HT1080 (cell line): ENCODE results near the gene ACOT8. TPM values are rescaled to one million over a fixed set of nuclear protein-coding genes. Genes with fewer than 3 reads are reported as not detected.
"Not testable (repeated sequence)": the region's sequence is repeated elsewhere in the genome, so short reads cannot be mapped to it uniquely, and the experiment has no call there.

ENCODE experiments used
- DNase-seq: peaks from one replicate; pipeline ENCODE4 v3.0.0-alpha.2; 2015; ENCODE audit warnings: low read depth
- total RNA-seq: library from RNA; depleted of rRNA; stranded (reverse); fragments of >200 nt; shearing (Covaris generic); gene quantifications from 2 replicates; pipeline ENCODE4 v1.2.3, GENCODE V29; 2014

ACOT8 gene
- total RNA-seq, 1 experiment from 2014 or later = 43.1 TPM

DNA sequence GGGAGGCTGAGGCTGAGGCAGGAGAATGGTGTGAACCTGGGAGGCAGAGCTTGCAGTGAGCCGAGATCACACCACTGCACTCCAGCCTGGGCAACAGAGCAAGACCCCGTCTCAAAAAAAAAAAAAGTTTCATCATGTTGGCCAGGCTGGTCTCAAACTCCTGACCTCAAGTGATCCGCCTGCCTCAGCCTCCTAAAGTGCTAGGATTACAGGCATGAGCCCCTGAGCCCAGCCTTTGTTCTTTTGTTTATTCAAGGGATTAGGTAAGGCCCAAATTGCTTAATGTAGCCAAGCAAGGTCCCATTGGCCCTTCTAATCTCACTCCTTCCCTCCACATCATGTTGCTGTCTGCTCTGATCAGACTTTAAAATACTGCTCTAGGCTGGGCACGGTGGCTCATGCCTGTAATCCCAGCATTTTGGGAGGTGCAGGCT, 27.5 kb downstream of the ACOT8 start:
- DNase-seq = not testable (repeated sequence)

DNA sequence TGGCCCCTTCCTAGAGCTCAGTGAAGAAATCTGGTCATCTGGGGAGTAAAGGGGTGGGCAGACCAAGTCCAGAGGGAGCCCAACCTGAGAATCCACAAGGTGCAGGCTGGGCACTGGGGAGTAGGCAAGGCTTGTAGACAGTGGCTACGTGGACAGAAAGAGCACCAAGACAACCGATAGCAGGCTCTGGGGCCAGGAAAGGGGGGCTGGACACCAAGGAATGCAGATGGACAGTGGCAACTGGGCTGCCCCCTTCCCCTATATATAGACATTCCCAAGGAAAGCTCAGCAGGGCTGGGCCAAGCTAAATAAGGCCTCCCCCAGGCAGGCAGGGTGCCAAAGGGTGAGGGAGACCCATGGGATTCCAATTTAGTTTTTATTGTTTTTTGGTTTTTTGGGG, 28.6 kb downstream of the ACOT8 start:
- DNase-seq = no peak

DNA sequence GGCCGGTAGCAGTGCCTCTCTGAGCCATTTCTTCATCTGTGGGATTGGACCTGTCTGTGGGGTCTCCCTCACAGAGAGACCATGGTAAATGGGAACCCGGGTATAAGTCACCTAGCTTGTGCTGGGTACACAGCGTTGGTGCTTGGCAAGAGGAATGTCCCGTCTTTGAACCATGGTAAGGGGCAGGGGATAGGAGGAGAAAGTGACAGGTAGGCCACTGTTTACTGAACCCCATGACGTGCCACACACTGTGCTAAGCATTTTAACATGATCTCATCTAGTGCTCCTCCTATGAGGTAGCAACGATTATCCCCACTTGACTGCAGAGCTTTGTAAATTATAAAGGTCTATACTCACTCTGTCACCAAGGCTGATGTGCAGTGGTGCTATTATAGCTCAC, 29.5 kb downstream of the ACOT8 start:
- DNase-seq = no peak

DNA sequence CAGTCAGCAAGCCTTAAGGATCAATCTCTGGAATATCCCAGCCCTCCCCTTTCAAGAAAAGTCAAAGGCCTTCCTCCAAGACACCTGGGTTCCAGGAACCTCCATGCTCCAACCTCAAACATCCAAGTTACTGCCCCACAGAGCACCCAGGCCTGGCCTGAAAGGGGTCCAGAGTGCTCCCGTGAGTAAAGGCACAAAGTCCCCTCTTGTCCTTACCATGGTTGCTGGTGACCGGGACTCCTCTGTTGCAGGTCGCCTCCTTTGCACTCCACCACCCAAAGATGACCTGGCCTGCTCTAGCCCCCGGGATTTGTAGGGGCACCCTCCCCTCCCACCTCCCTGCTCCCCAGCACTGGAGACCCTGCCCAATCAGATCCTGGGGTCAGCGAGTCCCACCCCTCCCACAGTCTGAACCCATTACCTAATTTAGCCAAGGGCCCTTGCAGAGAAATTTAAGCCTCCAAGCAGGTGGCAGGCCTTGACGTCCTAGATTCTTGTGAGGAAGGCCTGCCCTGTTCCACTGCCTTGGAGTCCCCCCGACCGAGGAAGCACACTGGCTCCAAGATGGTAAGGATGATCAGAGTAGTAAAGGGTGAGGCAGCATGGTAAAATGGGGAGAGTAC, 30.1 kb downstream of the ACOT8 start, which contains the start of gene TNNC2:
Gene TNNC2 (minus strand): TSS at position 283 of the 623 bp plus-strand sequence. CDS start 64 bp downstream, at position 219.
- no peak for DNase-seq

DNA sequence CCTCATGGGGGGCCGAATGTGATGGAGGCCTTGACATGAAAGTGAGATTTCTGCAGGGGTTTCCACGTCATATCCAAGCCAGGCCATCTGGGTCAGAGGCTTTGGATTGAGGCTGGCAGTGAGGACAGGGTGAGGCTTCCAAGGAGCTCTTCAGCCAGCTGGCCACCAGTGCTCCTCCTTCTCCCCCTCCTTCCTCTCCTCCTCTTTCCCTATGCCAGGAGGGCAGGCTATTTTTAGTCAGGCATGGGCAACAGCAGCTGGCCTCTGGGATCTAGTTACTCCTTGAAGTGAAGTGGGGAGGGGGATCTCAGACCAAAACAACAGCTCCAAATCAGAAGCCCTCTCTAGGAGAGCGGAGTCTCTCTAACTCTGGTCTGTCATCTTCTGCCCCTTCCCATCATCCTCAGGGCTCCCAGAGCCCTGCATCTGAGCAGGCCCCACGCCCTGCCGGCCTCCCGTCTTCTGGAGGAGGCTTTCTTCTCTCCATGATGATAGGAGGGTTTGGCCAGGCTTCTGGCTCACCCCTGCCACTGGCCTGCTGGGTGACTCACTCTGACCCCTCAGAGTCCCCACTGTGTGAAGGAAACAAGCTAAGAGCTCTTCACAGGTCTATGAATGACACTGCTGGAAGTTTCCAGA, 30.7 kb downstream of the ACOT8 start:
- peak; percentile 55 for DNase-seq

DNA sequence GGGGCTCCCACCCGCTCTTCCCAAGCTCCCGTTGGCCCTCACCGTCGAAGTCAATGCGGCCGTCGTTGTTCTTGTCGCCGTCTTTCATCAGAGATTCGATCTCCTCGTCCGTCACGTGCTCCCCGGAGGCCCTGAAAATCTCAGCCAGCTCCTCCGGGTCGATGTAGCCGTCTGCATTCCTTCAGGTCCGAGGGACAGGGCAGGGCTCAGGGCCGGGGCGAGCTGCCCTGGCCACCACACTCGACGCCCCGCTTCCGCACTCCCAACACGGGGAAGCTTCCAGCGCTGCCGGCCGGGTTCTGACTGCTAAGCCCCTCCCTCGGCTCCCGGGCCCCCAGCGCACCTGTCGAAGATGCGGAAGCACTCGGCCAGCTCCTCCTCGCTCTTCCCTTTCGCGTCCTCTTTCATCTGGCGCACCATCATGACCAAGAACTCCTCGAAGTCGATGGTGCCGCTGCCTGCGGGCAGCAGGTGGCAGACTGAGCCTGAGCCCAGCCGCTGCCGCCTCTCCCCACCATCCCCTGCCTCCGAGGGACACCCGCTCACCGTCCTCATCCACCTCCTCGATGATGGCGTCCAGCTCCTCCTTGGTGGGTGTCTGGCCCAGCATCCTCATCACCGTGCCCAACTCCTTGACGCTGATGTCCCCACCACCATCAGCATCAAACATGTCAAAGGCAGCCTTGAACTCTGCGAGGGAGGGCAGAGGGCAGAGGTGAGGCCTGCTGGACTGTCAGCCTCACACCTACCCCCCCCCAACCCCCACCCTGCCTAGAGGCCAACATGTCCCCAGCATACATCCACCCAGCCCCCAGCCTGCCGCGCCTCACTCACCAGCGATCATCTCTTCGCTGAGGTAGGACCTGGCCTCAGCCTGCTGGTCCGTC, 33.0 kb downstream of the ACOT8 start:
- DNase-seq = no peak

DNA sequence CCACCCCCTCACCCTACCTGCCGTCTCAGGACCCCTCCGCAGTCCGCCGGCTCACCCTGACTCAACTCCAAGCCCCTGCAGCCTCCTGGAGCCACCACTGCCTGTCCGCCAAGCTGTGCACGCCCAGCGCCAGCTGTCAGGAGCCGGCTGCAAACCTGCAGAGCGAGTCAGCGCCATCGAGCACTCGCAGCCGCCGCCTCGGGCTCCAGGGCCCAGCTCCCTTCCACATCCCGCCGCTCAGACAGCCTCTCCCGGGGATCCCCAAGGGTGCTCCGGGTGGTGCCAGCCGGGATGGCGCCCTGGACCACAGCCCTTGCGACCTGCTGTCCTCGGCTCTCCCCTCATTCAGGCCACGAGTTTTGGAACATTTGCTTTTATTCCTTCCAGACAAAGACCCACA, 34.3 kb downstream of the ACOT8 start:
- DNase-seq = no peak

DNA sequence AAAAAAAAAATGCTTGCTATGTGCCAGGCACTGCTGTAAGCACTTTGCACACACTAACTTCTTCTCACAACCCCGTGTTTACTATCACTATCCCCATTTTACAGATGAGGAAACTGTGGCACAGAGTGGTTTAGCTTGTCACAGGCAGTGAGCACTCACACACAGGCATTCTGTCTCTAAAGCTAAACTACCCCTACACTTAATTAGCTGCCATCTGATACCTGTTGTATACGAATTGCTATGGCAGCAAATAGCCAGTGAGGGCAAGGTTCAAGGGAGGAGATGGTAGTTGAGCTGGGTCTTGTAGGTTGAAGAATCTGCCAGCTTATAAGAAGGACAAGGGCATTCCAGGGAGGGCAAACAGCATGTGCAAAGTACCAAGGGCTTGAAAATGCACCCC, 35.2 kb downstream of the ACOT8 start:
- no peak for DNase-seq

DNA sequence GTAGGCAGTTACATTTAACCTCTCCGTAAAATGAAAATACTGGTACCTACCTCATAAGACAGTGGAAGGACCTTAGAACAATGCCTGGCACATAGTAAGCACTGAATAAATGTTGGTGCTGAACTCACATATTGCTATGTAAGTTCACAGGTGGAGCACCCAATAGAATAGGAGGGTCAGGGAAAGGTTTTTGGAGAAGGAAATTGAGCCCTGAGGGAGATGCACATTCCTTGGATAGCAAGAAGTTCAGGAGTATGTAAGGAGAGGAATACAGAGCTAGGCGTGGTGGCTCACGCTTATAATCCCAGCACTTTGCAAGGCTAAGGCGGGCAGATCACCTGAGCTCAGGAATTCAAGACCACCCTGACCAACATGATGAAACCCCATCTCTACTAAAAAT, 37.7 kb downstream of the ACOT8 start:
- DNase-seq = no peak

DNA sequence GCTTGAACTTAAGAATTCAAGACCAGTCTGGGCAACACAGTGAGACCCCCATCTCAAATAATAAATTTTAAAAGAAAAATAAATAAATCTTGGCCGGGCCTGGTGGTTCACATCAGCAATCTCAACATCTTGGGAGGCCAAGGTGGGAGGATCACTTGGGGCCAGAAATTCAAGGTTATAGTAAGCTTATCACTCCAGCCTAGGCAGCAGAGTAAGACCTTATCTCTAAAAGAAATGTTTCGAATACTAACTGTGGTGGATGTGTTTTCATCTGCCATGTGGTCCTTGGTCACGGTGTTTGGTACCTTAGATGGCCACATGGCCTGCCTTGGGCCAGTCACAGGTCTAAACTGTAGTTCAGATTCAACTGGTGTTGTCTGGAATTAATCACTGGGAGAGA, 39.0 kb downstream of the ACOT8 start:
- no peak for DNase-seq

DNA sequence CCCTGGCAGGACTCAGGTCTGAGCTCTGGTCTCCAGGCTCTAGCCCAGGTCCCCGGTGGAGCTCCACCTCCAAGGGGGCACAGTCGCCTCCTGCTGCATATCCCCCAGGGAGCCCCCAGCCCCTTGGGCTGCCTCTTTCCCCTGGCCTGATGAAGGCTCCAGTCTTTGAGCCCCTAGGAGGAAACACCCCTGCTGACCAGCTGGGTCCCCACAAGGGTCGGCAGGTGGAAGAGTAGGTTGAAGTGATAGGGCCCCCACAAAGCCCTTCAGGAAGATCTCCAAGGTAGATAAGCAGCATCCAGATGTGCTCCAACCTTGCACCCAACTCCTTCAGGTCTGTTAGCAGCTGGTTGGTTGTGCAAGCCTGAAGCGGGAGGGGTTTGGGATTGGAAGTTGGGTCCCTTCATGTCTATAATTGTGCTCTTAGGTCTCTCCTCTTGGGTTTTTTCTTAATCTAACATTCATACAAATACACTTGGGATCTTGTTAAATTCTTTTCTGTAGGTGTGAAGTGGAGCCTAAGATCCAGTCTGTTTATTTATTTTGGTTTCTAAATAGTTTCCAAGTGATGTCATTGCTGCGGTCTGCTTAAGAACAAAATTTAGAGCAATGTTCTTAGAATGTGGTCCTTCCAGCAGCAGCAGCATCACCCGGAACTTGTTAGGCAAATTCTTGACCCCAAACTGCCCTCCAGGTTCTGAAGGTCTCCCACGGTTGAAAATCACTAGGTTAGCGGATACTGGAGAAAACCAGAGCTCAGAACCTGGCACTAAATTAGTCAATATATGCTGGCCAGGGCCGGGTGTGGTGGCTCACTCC, 39.6 kb downstream of the ACOT8 start:
- peak; percentile 70 for DNase-seq

DNA sequence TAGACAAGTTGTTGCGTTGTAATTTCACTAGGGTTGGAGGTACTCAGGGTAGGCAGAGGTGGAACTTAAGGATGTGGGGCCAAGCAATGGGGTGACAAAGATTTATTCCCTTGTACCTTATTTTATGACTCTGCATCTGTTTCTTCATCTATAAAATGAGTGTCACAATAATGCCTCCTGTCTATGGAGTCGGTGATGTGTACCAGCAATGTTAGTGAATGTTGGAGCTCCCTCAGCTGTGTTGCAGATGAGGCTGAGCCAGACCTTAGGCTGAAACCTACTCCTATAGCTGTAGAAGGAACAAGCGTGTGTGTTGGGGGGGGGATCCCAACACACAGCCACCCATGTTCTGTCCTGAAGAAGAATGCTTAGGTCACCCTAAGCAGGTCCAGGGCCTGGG, 40.2 kb downstream of the ACOT8 start:
- DNase-seq = no peak

DNA sequence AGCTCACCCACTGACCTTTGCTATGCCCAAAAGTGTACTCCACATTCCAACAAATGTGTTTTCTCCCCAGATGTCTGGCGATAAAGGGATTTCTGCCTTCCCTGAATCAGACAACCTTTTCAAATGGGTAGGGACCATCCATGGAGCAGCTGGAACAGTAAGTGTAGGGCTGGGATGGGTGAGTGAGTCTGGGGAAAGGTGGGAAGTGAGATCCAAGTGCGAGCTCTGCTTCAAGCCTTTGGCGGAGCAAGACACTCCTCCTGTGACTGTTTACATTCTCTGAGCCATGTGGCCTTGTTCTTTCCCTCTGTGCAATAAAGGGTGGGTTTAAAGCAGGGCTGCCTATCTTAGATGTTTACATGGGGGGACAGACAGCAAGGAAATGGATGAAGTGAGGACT, 42.9 kb downstream of the ACOT8 start:
- no peak for DNase-seq

DNA sequence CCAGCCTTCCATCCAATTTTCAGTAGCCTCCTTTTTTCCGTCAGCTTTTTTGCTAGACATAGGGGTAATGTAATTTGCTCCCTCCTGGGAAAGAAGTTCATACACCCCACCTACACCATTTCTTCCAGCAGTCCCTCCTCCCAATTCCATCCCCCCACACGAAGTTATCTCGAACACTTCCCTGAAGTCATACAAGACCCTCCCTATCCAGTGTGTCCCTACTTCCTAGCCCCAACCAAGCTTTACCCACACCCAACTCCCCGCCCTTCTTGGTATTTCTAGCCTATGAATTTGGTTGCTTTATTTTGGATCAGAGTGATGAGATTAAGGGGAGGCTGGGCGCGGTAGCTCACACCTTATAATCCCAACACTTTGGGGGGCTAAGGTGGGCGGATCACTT, 43.7 kb downstream of the ACOT8 start:
- DNase-seq = no peak

DNA sequence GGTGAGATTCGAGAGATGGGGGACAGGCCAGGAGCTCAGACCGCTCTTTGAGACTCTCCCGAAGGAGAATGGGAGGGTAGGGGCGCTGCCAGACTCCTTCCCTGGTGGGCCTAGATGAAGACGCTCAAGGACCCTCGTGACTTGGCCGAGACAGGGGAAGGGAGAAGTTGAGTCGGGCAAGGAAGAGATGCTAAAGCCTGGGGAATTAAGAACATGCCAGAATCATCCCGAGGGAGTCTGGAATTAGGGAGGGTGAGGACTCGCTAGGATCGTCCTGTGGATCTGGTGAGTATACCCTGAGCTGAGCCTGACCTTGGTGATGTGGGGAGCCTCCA, 44.2 kb downstream of the ACOT8 start:
- DNase-seq = no peak

DNA sequence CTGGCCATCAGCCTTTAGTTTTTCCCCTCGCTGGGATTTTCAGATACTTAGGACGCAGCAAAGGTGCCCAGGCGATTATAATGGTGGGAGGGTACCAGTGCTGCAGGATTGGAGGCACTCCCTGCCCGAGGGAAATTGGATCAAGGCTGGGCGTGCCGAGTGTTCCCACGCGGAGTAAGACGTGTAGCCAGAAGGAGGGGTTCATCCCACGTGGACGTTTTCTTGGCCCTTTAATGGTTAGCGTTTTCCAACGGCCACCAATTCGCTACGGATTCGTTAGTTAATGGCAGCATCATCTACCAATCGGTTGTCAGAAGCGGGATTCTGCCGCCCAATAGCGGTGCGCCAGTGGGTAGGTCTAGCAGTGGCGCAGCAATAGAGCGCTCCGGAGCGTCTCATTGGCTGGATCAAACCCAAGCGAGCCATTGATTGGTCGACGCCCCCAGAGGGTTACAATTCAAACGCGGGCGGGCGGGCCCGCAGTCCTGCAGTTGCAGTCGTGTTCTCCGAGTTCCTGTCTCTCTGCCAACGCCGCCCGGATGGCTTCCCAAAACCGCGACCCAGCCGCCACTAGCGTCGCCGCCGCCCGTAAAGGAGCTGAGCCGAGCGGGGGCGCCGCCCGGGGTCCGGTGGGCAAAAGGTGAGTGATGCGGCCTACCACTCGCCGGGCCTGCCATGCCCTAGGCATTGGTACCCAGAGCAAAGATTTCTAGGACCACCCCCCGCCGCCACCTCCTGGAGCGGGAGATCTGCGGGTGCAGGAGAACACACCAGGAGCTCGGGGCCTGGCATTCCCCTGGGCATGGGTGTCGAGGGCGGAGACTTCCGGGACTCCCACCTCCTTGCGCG, 44.8 kb downstream of the ACOT8 start, which contains the start of gene UBE2C:
Gene UBE2C (plus strand): TSS at position 488 of the 849 bp plus-strand sequence. CDS start 52 bp downstream, at position 540.
- DNase-seq = peak; percentile 100

DNA sequence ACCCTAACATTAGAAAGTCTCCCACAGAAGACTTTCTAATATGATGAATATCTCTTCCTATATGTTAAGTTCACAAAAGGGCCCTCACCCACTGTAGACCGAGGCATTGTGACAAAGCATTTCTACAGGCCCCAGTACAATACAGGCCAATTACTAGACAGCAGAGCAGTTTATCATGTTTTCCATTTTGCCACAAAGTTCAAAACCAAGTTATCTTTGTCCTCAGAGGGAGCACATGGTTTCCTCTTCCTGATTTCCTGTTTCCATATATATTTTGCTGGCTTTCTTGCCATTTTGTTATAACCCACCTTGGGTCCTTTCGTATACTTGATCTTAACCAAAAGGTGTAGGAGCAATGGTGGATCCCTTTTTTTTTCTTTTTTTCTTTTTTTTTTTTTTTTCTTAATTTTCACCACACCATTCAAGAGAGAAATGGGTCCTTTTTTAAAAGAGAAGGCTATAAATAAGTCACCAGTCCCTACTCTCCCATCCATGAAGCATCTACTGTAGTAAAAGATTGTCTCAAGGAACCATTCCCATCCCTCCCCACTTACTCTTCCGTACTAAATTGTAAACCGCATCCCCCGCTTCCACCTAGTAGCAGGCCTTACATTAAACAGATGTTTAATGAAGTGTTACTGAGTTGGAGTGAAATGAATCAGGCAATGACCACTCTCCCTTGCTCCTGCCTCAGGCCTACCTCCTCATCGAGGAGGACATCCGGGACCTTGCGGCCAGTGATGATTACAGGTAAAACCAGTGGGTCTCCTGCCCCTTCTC, 46.8 kb downstream of the ACOT8 start:
- no peak for DNase-seq

DNA sequence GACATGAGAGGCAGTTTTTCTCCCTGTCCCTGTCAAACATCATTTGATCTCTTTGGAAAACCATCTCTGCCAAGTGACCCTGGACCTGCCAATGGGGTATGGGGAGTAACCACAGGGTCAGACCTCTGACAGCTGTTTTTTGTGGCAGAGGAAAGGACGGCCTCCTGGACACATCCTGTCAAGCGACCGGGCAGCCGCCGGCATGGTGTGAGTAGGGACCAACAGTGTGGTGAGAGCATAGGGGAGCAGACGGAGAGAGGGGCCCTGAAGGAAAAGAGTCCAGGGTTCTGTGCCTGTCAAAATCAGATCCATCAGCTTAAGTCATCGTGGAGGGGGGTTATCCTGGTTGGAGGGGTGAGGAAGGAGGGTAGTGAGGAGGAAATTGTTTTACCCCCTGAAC, 55.3 kb downstream of the ACOT8 start:
- no peak for DNase-seq

DNA sequence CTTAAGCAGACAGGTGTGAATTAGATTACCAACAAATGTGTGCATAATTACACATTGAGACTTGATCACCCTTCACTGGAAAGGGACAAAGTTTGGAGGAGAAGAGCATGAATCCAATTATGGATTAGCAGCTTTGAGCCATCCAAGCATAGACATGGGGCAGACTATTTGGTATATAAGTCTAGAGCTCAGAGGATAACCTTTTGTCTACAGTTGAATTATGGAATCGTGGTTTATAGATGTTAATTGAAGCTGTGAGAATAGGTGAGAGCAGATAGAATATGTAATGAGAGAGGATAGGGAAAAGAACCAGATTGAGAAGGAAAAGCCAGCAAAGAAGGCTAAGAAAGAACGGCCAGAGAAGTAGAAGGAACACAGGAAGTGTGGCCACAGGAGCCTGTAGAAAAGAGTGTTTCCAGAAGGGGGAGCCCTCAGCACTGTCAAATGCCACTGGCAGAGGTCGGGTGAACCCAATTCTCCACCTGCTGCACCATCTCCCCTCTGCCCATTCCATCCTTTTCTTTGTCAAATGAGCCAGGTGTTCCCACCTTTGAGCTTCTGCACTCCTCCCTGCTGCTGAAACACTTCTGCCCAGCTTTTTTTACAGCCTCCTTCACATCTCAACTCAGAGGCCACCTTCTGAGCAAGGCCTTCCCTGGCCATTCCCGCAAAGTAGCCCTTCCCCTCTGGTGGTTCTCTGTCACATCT, 58.1 kb downstream of the ACOT8 start:
- peak; percentile 63 for DNase-seq
